Keratinocyte (primary cell): ENCODE results near the gene COPS3. TPM values are rescaled to one million over a fixed set of nuclear protein-coding genes. Genes with fewer than 3 reads are reported as not detected.

Experiments used
- DNase-seq: peaks from one replicate; pipeline ENCODE4 v3.0.0-alpha.2; 2011; ENCODE audit warnings: low read depth, missing footprints, low spot score
- FAIRE-seq: peaks from 2 replicates; lab custom pipeline; 2011; peaks lifted over from hg19 to GRCh38; lab: Jason Lieb, UNC
- H2AFZ ChIP-seq: 2 replicates; pipeline ENCODE4 v1.6.0; 2012; ENCODE audit warnings: low read length, control low read depth, inconsistent platforms; ENCODE audit not compliant: control insufficient read depth
- H3K27ac ChIP-seq: 2 replicates; pipeline ENCODE4 v1.5.1; 2011; ENCODE audit warnings: low read length; ENCODE audit not compliant: control insufficient read depth, insufficient read depth
- H3K27me3 ChIP-seq: 3 replicates; pipeline ENCODE4 v1.6.0; 2011; ENCODE audit warnings: low read length; ENCODE audit not compliant: control insufficient read depth, insufficient read depth; ENCODE audit errors: extremely low read depth
- H3K36me3 ChIP-seq, 2 experiments: 2 replicates in 1 of 2; 3 replicates in 1 of 2; pipeline ENCODE4 v1.5.1; 2011; ENCODE audit warnings: low read length in 2 of 2, mild to moderate bottlenecking in 1 of 2; ENCODE audit not compliant: control insufficient read depth in 2 of 2, insufficient read depth in 2 of 2; ENCODE audit errors: extremely low read depth in 1 of 2
- H3K4me1 ChIP-seq: 3 replicates; pipeline ENCODE4 v1.5.1; 2011; ENCODE audit warnings: low read length; ENCODE audit not compliant: control insufficient read depth, insufficient read depth; ENCODE audit errors: extremely low read depth
- H3K4me2 ChIP-seq: 3 replicates; pipeline ENCODE4 v1.6.0; 2011; ENCODE audit warnings: low read depth, low read length; ENCODE audit not compliant: control insufficient read depth, insufficient read depth; ENCODE audit errors: extremely low read depth
- H3K4me3 ChIP-seq, 3 experiments: fragments of 200-600 bp in 1 of 3; sonication (generic) in 1 of 3; 2 replicates in 2 of 3; 3 replicates in 1 of 3; pipeline ENCODE4 v1.5.1; 2011 to 2016; ENCODE audit warnings: low read length in 3 of 3, mild to moderate bottlenecking in 3 of 3, control low read depth in 2 of 3, inconsistent platforms in 1 of 3, low read depth in 1 of 3, mixed read lengths in 1 of 3, mixed run types in 1 of 3, moderate library complexity in 1 of 3; ENCODE audit not compliant: control insufficient read depth in 2 of 3, insufficient read depth in 2 of 3; ENCODE audit errors: extremely low read depth in 1 of 3
- H3K79me2 ChIP-seq: 2 replicates; pipeline ENCODE4 v1.6.0; 2012; ENCODE audit warnings: low read length; ENCODE audit not compliant: control insufficient read depth, insufficient read depth
- H3K9ac ChIP-seq: 3 replicates; pipeline ENCODE4 v1.6.0; 2011; ENCODE audit warnings: low read length; ENCODE audit not compliant: control insufficient read depth, insufficient read depth; ENCODE audit errors: extremely low read depth
- H3K9me1 ChIP-seq: 3 replicates; pipeline ENCODE4 v1.6.0; 2011; ENCODE audit warnings: low read length; ENCODE audit not compliant: control insufficient read depth, insufficient read depth; ENCODE audit errors: extremely low read depth
- H3K9me3 ChIP-seq: 2 replicates; pipeline ENCODE4 v1.5.1; 2012; ENCODE audit warnings: low read depth, low read length; ENCODE audit not compliant: control insufficient read depth
- H4K20me1 ChIP-seq: 3 replicates; pipeline ENCODE4 v1.6.0; 2011; ENCODE audit warnings: low read length; ENCODE audit not compliant: control insufficient read depth, insufficient read depth; ENCODE audit errors: extremely low read depth
- CTCF ChIP-seq, 3 experiments: IDR thresholded peaks in 1 of 3; conservative IDR thresholded peaks in 1 of 3; optimal IDR thresholded peaks in 1 of 3; 2 replicates in 2 of 3; 3 replicates in 1 of 3; pipeline versions ENCODE3 to v1.5.1; 2011; ENCODE audit warnings: low read length in 3 of 3, mild to moderate bottlenecking in 3 of 3, moderate library complexity in 2 of 3, control low read depth in 1 of 3, inconsistent platforms in 1 of 3; ENCODE audit not compliant: insufficient read depth in 2 of 3; ENCODE audit errors: extremely low read depth in 1 of 3
- EZH2 ChIP-seq: IDR thresholded peaks from one replicate; pipeline ENCODE4 v1.6.1; 2012; ENCODE audit warnings: inconsistent platforms, mild to moderate bottlenecking, low read length, moderate library complexity
- dilution Hi-C: fragments of 300-500 bp; cut with MboI; formaldehyde crosslinking; loops from one replicate; pipeline ENCODE4 v1.7.0; 2020; ENCODE audit warnings: low sequenced_read_pairs; ENCODE audit not compliant: extremely low pct_ligation_motif_present
- polyA plus RNA-seq, 5 experiments: library from polyadenylated mRNA; depleted of rRNA in 3 of 5; stranded (reverse) in 3 of 5; stranded (forward) in 1 of 5; unstranded in 1 of 5; fragments of >200 nt; gene quantifications; 1 replicate in 1 of 5; 2 replicates in 3 of 5; 3 replicates in 1 of 5; pipeline versions ENCODE4 v1.2.1 to v1.2.3, GENCODE V29; 2011 to 2012; ENCODE audit warnings: missing spikeins in 2 of 5, low read depth in 1 of 5, low replicate concordance in 1 of 5

COPS3 gene
- polyA plus RNA-seq, 1 donor (not counting 4 experiments of a cell fraction or from before 2014, with no cell fraction given), result 89.7 TPM

DNA sequence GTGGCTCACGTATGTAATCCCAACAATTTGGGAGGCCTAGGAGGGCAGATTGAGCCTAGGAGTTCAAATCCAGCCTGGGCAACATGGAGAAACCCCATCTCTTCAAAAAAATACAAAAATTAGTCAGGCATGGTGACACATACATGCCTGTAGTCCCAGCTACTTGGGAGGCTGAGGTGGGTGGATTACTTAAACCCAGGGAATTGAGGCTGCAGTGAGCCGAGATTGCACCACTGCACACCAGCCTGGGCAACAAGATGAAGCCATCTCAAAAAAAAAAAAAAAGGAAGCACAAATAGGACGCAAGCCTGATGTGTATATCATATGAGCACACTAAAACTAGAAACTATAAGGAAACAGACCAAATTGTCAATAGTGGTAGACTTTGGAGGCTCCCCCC, 27.0 kb downstream of the COPS3 start:
- no peaks in the 10 kb centered on the region for H3K9me1 ChIP-seq
- no peak overlapping the region for H3K27ac ChIP-seq
- H3K27me3 ChIP-seq, result no peaks in the 10 kb centered on the region
- no peaks in the 10 kb centered on the region for H3K9me3 ChIP-seq
- no peaks in the 10 kb centered on the region for H3K4me1 ChIP-seq
- no peak overlapping the region for H3K4me2 ChIP-seq
- DNase-seq, result no peak
- TF ChIP-seq EZH2 (no peak), CTCF (optimal IDR thresholded peaks at IDR 0.05 in 1 of 3, IDR thresholded peaks at IDR 0.05 in 1 of 3, conservative IDR thresholded peaks at IDR 0.05 in 1 of 3; ENCODE audit: extremely low read depth in 1 of 3, insufficient read depth in 2 of 3, low read length in 3 of 3) (no peak)
- no peak for FAIRE-seq
- peaks cover 20 to 22% of the 10 kb centered on the region in 2 experiments for H3K36me3 ChIP-seq
- H2AFZ ChIP-seq, result no peak overlapping the region
- dilution Hi-C loops, result no loop called here
- no peak overlapping the region for H3K4me3 ChIP-seq
- H3K79me2 ChIP-seq, result no peaks in the 10 kb centered on the region
- H4K20me1 ChIP-seq, result no peaks in the 10 kb centered on the region
- H3K9ac ChIP-seq, result no peak overlapping the region

DNA sequence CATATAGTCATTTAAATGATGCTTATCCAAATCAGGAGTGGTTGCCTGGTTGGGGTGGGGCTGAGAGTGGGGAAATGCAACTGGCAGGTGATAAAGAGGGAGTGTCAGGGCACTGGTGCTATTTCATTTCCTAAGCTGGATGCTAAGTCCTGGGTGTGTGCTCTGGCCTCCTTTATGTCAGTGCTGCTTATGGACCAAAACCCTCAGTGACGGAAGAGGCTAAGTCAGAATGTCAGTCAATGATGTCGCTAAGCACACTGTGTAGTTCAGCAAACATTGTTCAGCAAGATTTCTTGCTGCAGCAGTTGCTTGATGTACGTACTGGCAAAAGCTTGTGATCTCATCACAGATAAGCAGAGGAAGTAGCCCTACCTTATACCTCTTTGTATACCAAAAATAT, 27.6 kb downstream of the COPS3 start:
- TF ChIP-seq EZH2, result no peak
- TF ChIP-seq CTCF (optimal IDR thresholded peaks at IDR 0.05 in 1 of 3, IDR thresholded peaks at IDR 0.05 in 1 of 3, conservative IDR thresholded peaks at IDR 0.05 in 1 of 3; ENCODE audit: extremely low read depth in 1 of 3, insufficient read depth in 2 of 3, low read length in 3 of 3), result no peak
- Histone ChIP-seq H3K36me3 (peaks cover 21 to 26% of the 10 kb centered on the region in 2 experiments), H3K27me3 (no peaks in the 10 kb centered on the region), H3K9ac (no peak overlapping the region), H2AFZ (no peak overlapping the region), H3K9me1 (no peaks in the 10 kb centered on the region), H3K9me3 (no peaks in the 10 kb centered on the region), H4K20me1 (no peaks in the 10 kb centered on the region), H3K79me2 (no peaks in the 10 kb centered on the region), H3K4me1 (no peaks in the 10 kb centered on the region), H3K4me2 (no peak overlapping the region), H3K27ac (no peak overlapping the region), H3K4me3 (no peak overlapping the region)
- FAIRE-seq (no peak), DNase-seq (no peak)
- dilution Hi-C loops, result no loop called here
